Endodermal cell (in vitro differentiated cells): ENCODE measurements around the gene MAP2K5. TPM values are rescaled to one million over a fixed set of nuclear protein-coding genes. Genes with fewer than 3 reads are reported as not detected.

ENCODE experiments used
- DNase-seq: peaks from one replicate; pipeline ENCODE4 v3.0.0-alpha.2; 2017
- H3K27ac ChIP-seq: 2 replicates; pipeline ENCODE4 v1.5.1; 2013; ENCODE audit warnings: mild to moderate bottlenecking, low read depth, low read length, moderate library complexity
- H3K27me3 ChIP-seq: 2 replicates; pipeline ENCODE4 v1.6.1; 2013; ENCODE audit warnings: mild to moderate bottlenecking, low read length, moderate library complexity; ENCODE audit not compliant: insufficient read depth, control insufficient read depth, poor library complexity, severe bottlenecking
- H3K36me3 ChIP-seq: 2 replicates; pipeline ENCODE4 v1.7.0; 2013; ENCODE audit warnings: mild to moderate bottlenecking, low read length, moderate library complexity; ENCODE audit not compliant: control insufficient read depth, insufficient read depth
- H3K4me1 ChIP-seq: one replicate; pipeline ENCODE4 v1.7.0; 2013; ENCODE audit warnings: low read length; ENCODE audit not compliant: control insufficient read depth, insufficient read depth
- H3K4me3 ChIP-seq: 2 replicates; pipeline ENCODE4 v1.5.1; 2013; ENCODE audit warnings: mild to moderate bottlenecking, low read length, moderate library complexity
- H3K9ac ChIP-seq: 2 replicates; pipeline ENCODE4 v1.6.1; 2013; ENCODE audit warnings: mild to moderate bottlenecking, low read length, moderate library complexity; ENCODE audit not compliant: poor library complexity, severe bottlenecking; ENCODE audit errors: extremely low read depth
- H3K9me3 ChIP-seq: 2 replicates; pipeline ENCODE4 v1.6.1; 2013; ENCODE audit warnings: mild to moderate bottlenecking, low read length, moderate library complexity; ENCODE audit not compliant: control insufficient read depth
- H3K27ac Mint-ChIP-seq: 2 replicates; pipeline ENCODE4 v1.8.0; 2020; ENCODE audit warnings: mixed read lengths
- H3K27me3 Mint-ChIP-seq: 2 replicates; pipeline ENCODE4 v1.8.0; 2021; ENCODE audit warnings: mild to moderate bottlenecking, mixed read lengths; ENCODE audit not compliant: insufficient read depth
- H3K36me3 Mint-ChIP-seq: 2 replicates; pipeline ENCODE4 v1.8.0; 2020; ENCODE audit warnings: low read depth, mixed read lengths
- H3K4me1 Mint-ChIP-seq: 2 replicates; pipeline ENCODE4 v1.8.0; 2020; ENCODE audit warnings: mixed read lengths
- H3K4me3 Mint-ChIP-seq: 2 replicates; pipeline ENCODE4 v1.8.0; 2020; ENCODE audit warnings: mild to moderate bottlenecking, moderate library complexity, mixed read lengths
- H3K9me3 Mint-ChIP-seq: 2 replicates; pipeline ENCODE4 v1.8.0; 2020; ENCODE audit warnings: mild to moderate bottlenecking, mixed read lengths
- CTCF ChIP-seq: fragments of 200-600 bp; sonication (generic); conservative IDR thresholded peaks from 2 replicates; pipeline ENCODE4 v1.5.0; 2021; ENCODE audit warnings: antibody characterized with exemption, mild to moderate bottlenecking
- WGBS, 2 experiments: methylation state at CpG; one replicate each; pipeline versions ENCODE4 v1.1.5 to v1.1.7; 2013; ENCODE audit warnings: missing lambda C conversion rate in 2 of 2, mixed read lengths in 1 of 2; ENCODE audit not compliant: insufficient coverage in 1 of 2, insufficient read length in 1 of 2; 5-methylcytosine and 5-hydroxymethylcytosine counted together
- total RNA-seq, 2 donors: library from RNA; stranded (reverse); fragmentation: NEBNext Ultra II Directional in 1 of 2; extraction: Animal tissue kit (Norgen Biotek cat#: 25700) in 1 of 2; gene quantifications; 2 replicates in 1 of 2; 3 replicates in 1 of 2; pipeline ENCODE4 v1.2.1, GENCODE V29; 2021

The MAP2K5 gene
- total RNA-seq, 2 donors from 2014 or later: 17.1 to 26.7 TPM

DNA sequence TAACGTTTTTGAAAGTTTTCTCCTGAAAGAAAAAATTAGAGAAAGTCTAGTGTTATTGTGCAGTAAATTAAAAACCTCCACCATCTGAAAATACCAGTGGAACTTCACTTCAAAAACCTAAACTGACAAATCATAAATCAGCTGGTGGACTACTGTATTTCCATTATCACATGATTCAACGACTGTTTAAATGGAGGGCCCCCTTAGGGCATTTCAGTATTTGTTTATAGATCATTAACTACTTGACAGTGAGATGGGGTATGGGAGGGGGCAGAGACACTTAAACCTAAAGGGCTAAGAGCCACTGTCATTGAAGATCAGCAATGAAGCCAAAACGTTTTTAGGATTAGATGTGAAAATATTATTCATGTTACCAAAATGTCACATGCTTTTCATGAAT is 30.4 kb upstream of the MAP2K5 start:
- Mint-ChIP-seq H3K27me3 (peaks cover 1% of the 10 kb centered on the region), H3K36me3 (peaks cover 16% of the 10 kb centered on the region), H3K27ac (no peak overlapping the region), H3K9me3 (no peaks in the 10 kb centered on the region), H3K4me3 (no peak overlapping the region), H3K4me1 (peaks cover 3% of the 10 kb centered on the region)
- H3K4me1 ChIP-seq: no peaks in the 10 kb centered on the region
- H3K36me3 ChIP-seq: no peaks in the 10 kb centered on the region
- H3K27me3 ChIP-seq: no peaks in the 10 kb centered on the region
- no peaks in the 10 kb centered on the region for H3K9me3 ChIP-seq
- WGBS, 2 experiments: 71 to 80% methylated on average over 1 to 3 of the region's 3 CpGs
- no peak overlapping the region for H3K27ac ChIP-seq
- no peak overlapping the region for H3K9ac ChIP-seq
- TF ChIP-seq CTCF: no peak
- DNase-seq: no peak
- no peak overlapping the region for H3K4me3 ChIP-seq

DNA sequence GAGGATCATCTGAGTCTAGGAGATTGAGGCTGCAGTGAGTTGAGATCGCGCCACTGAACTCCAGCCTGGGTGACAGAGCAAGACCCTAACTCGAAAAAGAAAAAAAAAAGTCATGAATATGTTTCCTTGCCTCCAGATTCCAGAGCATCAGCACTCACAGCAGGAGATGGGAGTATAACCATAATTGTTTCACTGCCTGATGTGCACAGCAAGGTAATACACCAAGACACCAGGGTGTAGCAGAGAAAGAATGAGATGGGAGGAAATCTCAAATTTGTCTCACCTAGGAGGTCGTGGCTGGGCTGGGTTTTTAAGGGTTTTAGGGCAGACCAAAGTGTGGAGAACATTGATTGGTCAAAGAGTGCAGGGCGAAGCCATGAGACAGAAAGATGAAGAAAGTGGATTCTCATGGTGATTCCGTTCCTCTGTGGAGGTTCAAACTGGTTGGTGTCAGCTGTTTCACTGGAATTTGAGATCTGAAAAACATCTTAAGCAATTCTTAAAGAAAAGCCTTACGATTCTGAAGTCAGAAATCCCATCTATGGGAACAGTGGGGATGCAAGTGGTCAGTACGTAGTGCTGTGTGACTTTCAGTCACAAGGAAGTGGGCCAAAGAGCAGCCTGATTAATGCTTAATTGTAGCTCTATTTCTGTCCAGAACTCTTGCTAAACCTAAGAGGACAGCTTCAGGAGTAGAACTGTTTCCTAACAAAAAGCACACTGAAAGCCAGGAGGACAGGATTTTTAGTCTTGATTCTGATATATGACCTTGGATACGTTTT is 29.4 kb upstream of the MAP2K5 start:
- 87 to 90% methylated on average over 9 of the region's 9 CpGs for WGBS, 2 experiments
- H3K27me3 Mint-ChIP-seq: peaks cover 1% of the 10 kb centered on the region

GRCh38 chr15:67515090-67515489 is 27.4 kb upstream of the MAP2K5 start:
- H3K9ac ChIP-seq: no peak overlapping the region
- no peaks in the 10 kb centered on the region for H3K27me3 ChIP-seq
- no peaks in the 10 kb centered on the region for H3K36me3 ChIP-seq
- WGBS, 2 experiments: 93 to 100% methylated on average over 2 to 3 of the region's 3 CpGs
- Mint-ChIP-seq H3K4me3 (no peak overlapping the region), H3K36me3 (peaks cover 22% of the 10 kb centered on the region), H3K9me3 (peaks cover 3% of the 10 kb centered on the region), H3K27ac (no peak overlapping the region), H3K4me1 (peaks cover 3% of the 10 kb centered on the region), H3K27me3 (no peaks in the 10 kb centered on the region)
- DNase-seq: no peak
- H3K27ac ChIP-seq: no peak overlapping the region
- no peaks in the 10 kb centered on the region for H3K4me1 ChIP-seq
- no peaks in the 10 kb centered on the region for H3K9me3 ChIP-seq
- no peak for TF ChIP-seq CTCF
- H3K4me3 ChIP-seq: no peak overlapping the region

More for the DNA sequence above, 29.4 kb upstream of the MAP2K5 start:
- Mint-ChIP-seq H3K27ac (no peak overlapping the region), H3K4me1 (peaks cover 3% of the 10 kb centered on the region), H3K4me3 (no peak overlapping the region), H3K9me3 (no peaks in the 10 kb centered on the region), H3K36me3 (peaks cover 18% of the 10 kb centered on the region)
- TF ChIP-seq CTCF: no peak
- Histone ChIP-seq H3K9ac (no peak overlapping the region), H3K36me3 (no peaks in the 10 kb centered on the region), H3K4me3 (no peak overlapping the region), H3K4me1 (no peaks in the 10 kb centered on the region), H3K9me3 (no peaks in the 10 kb centered on the region), H3K27ac (no peak overlapping the region), H3K27me3 (no peaks in the 10 kb centered on the region)
- no peak for DNase-seq
